ENCODE measurements around the gene ST3GAL3. TPM values are rescaled to one million over a fixed set of nuclear protein-coding genes. Genes with fewer than 3 reads are reported as not detected.

ST3GAL3 gene
- polyA plus RNA-seq, 1 donor (not counting 4 experiments of a cell fraction or from before 2014, with no cell fraction given) = 10.0 TPM

DNA sequence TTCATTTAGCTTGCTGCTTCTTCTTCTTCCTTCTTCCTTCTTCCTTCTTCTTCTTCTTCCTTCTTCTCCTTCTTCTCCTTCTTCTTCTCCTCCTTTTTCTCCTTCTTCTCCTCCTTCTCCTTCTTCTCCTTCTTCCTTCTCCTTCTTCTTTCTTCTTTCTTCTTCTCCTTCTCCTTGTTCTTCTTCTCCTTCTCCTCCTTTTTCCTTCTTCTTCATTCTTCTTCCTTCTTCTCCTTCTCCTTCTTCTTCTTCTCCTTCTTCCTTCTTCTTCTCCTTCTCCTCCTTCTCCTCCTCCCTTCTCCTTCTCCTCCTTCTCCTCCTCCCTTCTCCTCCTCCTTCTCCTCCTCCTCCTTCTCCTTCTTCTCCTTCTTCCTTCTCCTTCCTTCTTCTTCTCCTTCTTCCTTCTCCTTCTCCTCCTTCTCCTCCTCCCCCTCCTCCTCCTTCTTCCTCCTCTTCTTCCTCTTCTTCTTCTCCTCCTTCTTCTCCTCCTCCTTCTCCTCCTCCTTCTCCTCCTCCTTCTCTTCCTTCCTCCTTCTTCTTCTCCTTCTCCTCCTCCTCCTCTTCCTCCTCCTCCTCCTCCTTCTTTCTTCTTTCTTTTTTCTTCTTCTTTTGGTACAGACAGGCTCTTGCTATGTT lies 110.1 kb downstream of the ST3GAL3 start:
- no peak for DNase-seq (ENCODE audit: low read depth, low spot score)
- Histone ChIP-seq H3K9me1 (ENCODE audit: control insufficient read depth, extremely low read depth, insufficient read depth, low read length) (no peaks in the 10 kb centered on the region), H3K9ac (ENCODE audit: control insufficient read depth, extremely low read depth, insufficient read depth, low read length) (no peak overlapping the region), H3K27ac (ENCODE audit: control insufficient read depth, insufficient read depth, low read length) (no peak overlapping the region), H3K9me3 (ENCODE audit: control insufficient read depth, low read depth, low read length) (no peaks in the 10 kb centered on the region), H3K4me2 (ENCODE audit: control insufficient read depth, extremely low read depth, insufficient read depth, low read depth, low read length) (no peak overlapping the region), H3K4me3 (ENCODE audit: control insufficient read depth in 2 of 3, extremely low read depth in 1 of 3, insufficient read depth in 2 of 3, low read depth in 1 of 3, low read length in 3 of 3) (no peak overlapping the region), H2AFZ (ENCODE audit: control insufficient read depth, low read length) (no peak overlapping the region), H3K4me1 (ENCODE audit: control insufficient read depth, extremely low read depth, insufficient read depth, low read length) (peaks cover 13% of the 10 kb centered on the region), H3K79me2 (ENCODE audit: control insufficient read depth, insufficient read depth, low read length) (no peaks in the 10 kb centered on the region), H4K20me1 (ENCODE audit: control insufficient read depth, extremely low read depth, insufficient read depth, low read length) (no peaks in the 10 kb centered on the region), H3K36me3 (ENCODE audit: control insufficient read depth in 2 of 2, extremely low read depth in 1 of 2, insufficient read depth in 2 of 2, low read length in 2 of 2) (peaks cover 4 to 5% of the 10 kb centered on the region in 2 experiments), H3K27me3 (ENCODE audit: control insufficient read depth, extremely low read depth, insufficient read depth, low read length) (no peaks in the 10 kb centered on the region)
- no peak for FAIRE-seq
- TF ChIP-seq, protein P1, sequence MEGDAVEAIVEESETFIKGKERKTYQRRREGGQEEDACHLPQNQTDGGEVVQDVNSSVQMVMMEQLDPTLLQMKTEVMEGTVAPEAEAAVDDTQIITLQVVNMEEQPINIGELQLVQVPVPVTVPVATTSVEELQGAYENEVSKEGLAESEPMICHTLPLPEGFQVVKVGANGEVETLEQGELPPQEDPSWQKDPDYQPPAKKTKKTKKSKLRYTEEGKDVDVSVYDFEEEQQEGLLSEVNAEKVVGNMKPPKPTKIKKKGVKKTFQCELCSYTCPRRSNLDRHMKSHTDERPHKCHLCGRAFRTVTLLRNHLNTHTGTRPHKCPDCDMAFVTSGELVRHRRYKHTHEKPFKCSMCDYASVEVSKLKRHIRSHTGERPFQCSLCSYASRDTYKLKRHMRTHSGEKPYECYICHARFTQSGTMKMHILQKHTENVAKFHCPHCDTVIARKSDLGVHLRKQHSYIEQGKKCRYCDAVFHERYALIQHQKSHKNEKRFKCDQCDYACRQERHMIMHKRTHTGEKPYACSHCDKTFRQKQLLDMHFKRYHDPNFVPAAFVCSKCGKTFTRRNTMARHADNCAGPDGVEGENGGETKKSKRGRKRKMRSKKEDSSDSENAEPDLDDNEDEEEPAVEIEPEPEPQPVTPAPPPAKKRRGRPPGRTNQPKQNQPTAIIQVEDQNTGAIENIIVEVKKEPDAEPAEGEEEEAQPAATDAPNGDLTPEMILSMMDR (optimal IDR thresholded peaks at IDR 0.05 in 1 of 3, IDR thresholded peaks at IDR 0.05 in 1 of 3, conservative IDR thresholded peaks at IDR 0.05 in 1 of 3; ENCODE audit: extremely low read depth in 1 of 3, insufficient read depth in 2 of 3, low read length in 3 of 3) = no peak
- no peak for TF ChIP-seq EZH2 (IDR thresholded peaks at IDR 0.05; ENCODE audit: low read length)
- dilution Hi-C loops (cut with MboI; ENCODE audit: extremely low pct_ligation_motif_present, low sequenced_read_pairs) = no loop called here

DNA sequence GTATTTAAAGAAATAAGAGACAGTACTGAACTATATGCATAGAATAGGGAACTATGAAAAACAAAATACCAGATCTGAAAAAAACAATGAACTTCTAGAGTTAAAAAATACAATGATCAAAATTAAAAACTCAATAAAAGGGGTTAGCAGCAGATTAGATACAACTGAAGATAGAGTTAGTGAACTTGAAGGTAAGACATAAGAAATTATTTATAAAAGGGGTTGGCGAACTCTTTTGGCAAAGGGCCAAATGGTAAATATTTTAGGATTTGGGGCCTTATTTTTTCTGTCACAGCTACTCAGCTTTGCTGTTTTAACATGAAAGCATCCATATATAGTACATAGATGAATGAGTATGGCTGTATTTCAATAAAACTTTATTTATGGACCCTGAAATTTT lies 111.4 kb downstream of the ST3GAL3 start:
- dilution Hi-C loops (cut with MboI; ENCODE audit: extremely low pct_ligation_motif_present, low sequenced_read_pairs) = no loop called here

More for the DNA sequence above, 111.4 kb downstream of the ST3GAL3 start:
- no peak for DNase-seq (ENCODE audit: low read depth, low spot score)
- H2AFZ ChIP-seq (ENCODE audit: control insufficient read depth, low read length) = no peak overlapping the region
- peaks cover 4% of the 10 kb centered on the region in 2 experiments for H3K36me3 ChIP-seq (ENCODE audit: control insufficient read depth in 2 of 2, extremely low read depth in 1 of 2, insufficient read depth in 2 of 2, low read length in 2 of 2)
- no peak for FAIRE-seq
- peaks cover 17% of the 10 kb centered on the region for H3K4me1 ChIP-seq (ENCODE audit: control insufficient read depth, extremely low read depth, insufficient read depth, low read length)
- H3K9me1 ChIP-seq (ENCODE audit: control insufficient read depth, extremely low read depth, insufficient read depth, low read length) = no peaks in the 10 kb centered on the region
- no peaks in the 10 kb centered on the region for H3K9me3 ChIP-seq (ENCODE audit: control insufficient read depth, low read depth, low read length)
- H3K4me3 ChIP-seq (ENCODE audit: control insufficient read depth in 2 of 3, extremely low read depth in 1 of 3, insufficient read depth in 2 of 3, low read depth in 1 of 3, low read length in 3 of 3) = no peak overlapping the region
- H3K27ac ChIP-seq (ENCODE audit: control insufficient read depth, insufficient read depth, low read length) = no peak overlapping the region
- TF ChIP-seq EZH2 (IDR thresholded peaks at IDR 0.05; ENCODE audit: low read length) = no peak
- TF ChIP-seq, protein P1 (optimal IDR thresholded peaks at IDR 0.05 in 1 of 3, IDR thresholded peaks at IDR 0.05 in 1 of 3, conservative IDR thresholded peaks at IDR 0.05 in 1 of 3; ENCODE audit: extremely low read depth in 1 of 3, insufficient read depth in 2 of 3, low read length in 3 of 3) = no peak
- H3K9ac ChIP-seq (ENCODE audit: control insufficient read depth, extremely low read depth, insufficient read depth, low read length) = no peak overlapping the region
- H3K79me2 ChIP-seq (ENCODE audit: control insufficient read depth, insufficient read depth, low read length) = no peaks in the 10 kb centered on the region
- no peaks in the 10 kb centered on the region for H4K20me1 ChIP-seq (ENCODE audit: control insufficient read depth, extremely low read depth, insufficient read depth, low read length)
- no peaks in the 10 kb centered on the region for H3K27me3 ChIP-seq (ENCODE audit: control insufficient read depth, extremely low read depth, insufficient read depth, low read length)
- no peak overlapping the region for H3K4me2 ChIP-seq (ENCODE audit: control insufficient read depth, extremely low read depth, insufficient read depth, low read depth, low read length)

All from keratinocyte (primary cell).